HG02943 (cell line): ENCODE data around the gene ACADL.

Experiments used
- ATAC-seq: cut with Tn5 transposase; IDR thresholded peaks from one replicate; pipeline ENCODE4 v1.9.1; 2021; ENCODE audit warnings: mild to moderate bottlenecking, low read depth, moderate library complexity; ENCODE audit not compliant: unreplicated experiment

Gene ACADL

DNA sequence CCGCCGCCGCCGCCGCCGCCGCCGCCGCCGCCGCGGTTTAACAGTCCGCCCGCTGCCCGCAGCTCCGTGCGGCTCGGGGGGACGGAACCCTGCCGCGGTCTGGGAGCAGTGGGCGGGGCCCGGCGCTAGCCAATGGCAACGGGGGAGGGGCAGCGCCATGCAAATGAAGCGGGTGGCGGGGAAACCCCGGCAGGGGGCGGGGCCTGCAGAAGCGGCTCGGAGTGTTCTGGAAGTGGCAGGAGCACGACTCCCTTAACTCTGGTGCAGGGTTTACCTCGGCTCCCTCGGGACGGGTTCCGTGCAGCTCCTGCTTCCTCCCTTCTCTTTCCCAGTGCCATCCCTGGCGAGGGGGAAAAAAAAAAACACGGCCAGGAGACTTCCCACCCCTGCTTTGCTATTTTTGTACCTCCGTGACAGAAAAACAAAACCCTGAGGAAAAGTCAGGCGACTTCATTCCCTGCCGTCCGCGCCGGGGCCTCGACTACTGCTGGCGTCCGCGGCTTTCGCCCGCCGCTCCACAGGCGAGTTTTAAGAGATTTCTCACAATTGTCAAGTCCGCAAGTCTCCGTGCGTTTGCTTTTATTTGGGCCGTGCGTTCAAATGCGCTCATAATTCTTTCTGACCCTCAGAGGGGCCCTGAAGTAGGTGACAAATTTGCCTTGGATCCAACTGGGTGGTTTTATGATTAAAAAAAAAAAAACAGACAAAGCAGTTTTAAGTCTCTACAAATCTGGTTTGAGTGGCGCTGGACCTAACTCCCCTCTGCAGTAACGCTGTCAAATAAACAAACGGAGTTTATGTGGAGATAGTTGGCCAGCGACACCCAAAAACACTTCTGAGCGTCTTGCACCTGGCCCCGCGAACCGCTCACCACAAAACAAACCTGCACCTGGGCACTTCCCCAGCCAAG lies 53.7 kb downstream of the ACADL start, which contains the start of gene KANSL1L:
KANSL1L (minus strand) TSS at position 101 of the 910 bp plus-strand sequence. CDS start 16,827 bp downstream, outside the sequence.
- peak; percentile 61 for ATAC-seq

DNA sequence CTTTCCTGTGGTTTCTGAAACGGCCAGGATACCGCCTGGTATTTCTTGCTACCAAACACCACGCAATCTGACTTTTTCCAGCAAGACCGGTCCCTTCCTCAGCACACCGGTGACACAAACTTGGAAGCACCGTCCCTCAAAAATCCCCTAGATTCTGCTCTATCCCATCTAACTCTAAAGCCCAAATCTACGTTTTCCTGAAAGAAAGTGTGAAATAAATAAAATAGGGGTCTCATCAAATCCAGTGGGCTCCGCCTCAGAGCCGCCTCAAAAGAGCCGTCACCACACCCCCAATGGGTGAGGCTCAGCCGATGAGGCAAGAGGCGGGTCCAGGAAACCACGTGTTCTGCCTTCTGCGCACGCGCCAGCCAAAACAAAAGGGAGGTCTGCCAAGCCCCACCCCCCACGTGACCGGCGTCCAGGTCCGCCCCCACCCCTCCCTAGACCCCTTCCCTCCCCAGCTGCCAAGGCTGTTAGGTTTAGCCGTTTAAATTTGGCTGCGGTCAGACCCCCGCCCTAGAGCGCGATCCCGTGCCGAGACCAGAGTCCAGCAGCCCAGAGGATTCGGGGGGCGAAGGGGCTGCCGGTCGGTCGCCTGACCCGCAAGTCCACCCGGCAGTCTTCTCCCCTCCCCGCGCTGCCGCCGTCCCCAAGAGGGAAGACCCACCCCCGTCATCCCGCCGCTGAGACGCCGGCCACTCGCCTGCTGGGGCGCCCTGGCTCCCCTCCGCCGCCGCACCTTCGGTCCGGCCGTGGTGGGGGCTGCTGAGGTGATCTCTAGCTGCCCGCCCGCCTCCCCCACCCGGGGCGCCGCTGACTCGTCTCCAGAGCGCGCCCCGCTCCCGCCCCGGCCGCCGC lies 54.6 kb downstream of the ACADL start:
- peak; percentile 68 for ATAC-seq

DNA sequence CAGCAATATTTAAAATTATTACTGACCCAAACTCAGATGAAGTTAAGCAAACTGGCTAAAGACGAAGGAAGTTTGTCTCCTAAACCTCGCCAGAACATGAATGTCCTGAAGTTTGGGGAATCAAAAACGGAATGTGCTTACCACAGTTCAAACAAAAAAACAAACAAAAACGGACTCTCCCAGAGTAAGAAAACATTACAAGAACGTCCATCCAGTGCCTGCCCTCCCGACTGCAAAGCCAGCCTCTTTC lies 55.1 kb downstream of the ACADL start:
- no peak for ATAC-seq

- ATAC-seq, result no peak
Observed at GRCh38 chr2:210169516-210170195, 55.6 kb downstream of the ACADL start.

DNA sequence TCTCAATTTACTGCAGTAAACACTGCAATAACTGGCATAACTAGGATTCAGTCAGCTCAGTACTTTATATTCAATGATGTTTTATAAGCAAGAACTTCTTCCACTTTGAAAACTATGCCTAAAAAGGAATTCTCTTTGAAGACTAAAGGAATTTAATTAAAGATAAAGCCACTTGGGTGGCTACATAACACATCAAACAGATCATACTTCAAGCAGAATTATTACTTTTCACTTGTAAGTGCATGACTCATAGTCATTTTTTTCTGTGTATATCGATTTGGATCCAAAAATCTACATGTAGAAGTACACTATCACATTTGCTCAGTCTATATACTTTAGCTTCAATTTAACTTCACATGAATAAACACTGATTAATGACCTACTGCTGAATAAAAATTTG lies 58.0 kb downstream of the ACADL start:
- ATAC-seq, result no peak

DNA sequence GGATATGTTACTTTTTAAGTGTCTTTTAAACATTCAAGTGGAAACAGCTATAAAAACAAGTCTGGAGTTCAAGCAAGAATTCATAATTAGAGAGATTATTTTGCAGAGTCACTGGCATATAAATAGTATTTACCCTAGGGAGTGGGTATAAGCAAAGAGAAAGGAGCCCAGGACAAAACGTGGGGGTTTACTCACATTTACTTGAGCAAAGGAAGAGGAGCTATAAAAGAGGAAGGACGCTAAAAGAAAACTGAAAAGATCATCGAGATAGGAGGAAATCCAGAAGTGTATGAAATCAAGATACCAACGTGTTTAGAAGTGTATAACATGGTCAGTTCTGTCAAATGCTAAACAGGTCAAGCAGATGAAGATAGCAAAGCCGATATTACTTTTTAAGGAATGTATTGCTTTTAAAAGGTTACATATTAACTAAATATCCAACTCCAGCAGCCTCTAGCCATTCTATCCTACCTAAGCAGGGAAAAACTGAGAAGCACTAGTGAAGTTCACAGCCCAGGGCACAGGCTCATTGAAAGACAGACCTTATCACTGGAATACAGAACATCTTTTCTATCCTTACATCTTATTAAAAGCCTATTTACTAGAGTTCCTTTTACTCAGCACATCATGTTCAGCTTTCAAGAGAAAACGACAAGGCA lies 62.7 kb downstream of the ACADL start:
- ATAC-seq, result no peak

- ATAC-seq, result no peak
Observed at GRCh38 chr2:210159059-210159458, 66.2 kb downstream of the ACADL start.

- no peak for ATAC-seq
Observed at GRCh38 chr2:210158236-210158635, 67.0 kb downstream of the ACADL start.

- ATAC-seq, result no peak
Observed at GRCh38 chr2:210157526-210157925, 67.7 kb downstream of the ACADL start.

DNA sequence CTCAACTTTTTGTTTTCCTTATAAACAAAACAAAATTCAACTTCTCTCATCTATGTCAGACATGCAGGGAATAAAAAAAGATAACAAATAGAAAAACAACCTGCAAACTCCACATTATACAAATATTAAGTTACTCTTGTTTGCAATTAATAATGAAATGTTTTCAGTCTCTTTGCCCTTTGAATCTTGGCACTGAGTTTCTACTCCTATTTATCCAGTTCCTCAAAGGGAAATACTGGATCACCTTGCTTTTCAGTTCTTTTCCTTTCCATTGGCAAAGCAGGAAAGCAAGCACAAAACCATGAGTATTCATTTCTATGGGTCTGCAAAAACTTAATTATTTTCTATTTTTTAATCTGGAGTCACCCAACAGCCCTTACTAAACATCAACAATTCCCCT lies 77.6 kb downstream of the ACADL start:
- no peak for ATAC-seq
